PC-3 (cell line): ENCODE results near the gene CCNF. TPM values are rescaled to one million over a fixed set of nuclear protein-coding genes. Genes with fewer than 3 reads are reported as not detected.

ENCODE experiments used
- ATAC-seq: fragments of 200-7000 bp; cut with Tn5 transposase; 2 replicates; pipeline ENCODE4 v1.9.1; 2020; ENCODE audit warnings: mild to moderate bottlenecking, moderate library complexity
- BruUV-seq: library from RNA; stranded (reverse); fragments of 400-500 nt; replicated peaks from 2 replicates; lab custom pipeline; 2021; lab: Mats Ljungman, UMichigan
- CTCF ChIA-PET: fragments of 300-600 bp; sonication (Branson Sonifier 250); formaldehyde crosslinking; loops from one replicate; lab custom pipeline; 2022; ENCODE audit warnings: antibody characterized with exemption; lab: Charles Lee
- POLR2A ChIA-PET: fragments of 300-600 bp; sonication (Branson Sonifier 250); formaldehyde crosslinking; loops from one replicate; lab custom pipeline; 2022; ENCODE audit warnings: antibody characterized with exemption; ENCODE audit not compliant: unreplicated experiment; lab: Charles Lee
- DNase-seq: peaks from one replicate; pipeline ENCODE4 v3.0.0-alpha.2; 2015
- H2AFZ ChIP-seq: fragments of 300-600 bp; sonication (generic); 2 replicates; pipeline ENCODE4 v1.6.0; 2016; ENCODE audit warnings: antibody characterized with exemption, low read length
- H3F3A ChIP-seq: fragments of 300-600 bp; sonication (generic); one replicate; pipeline ENCODE4 v1.6.0; 2017; ENCODE audit warnings: antibody characterized with exemption, low read length, control low read depth, mild to moderate bottlenecking; ENCODE audit not compliant: unreplicated experiment
- H3K27ac ChIP-seq: fragments of 300-600 bp; sonication (generic); 2 replicates; pipeline ENCODE4 v1.5.1; 2016; ENCODE audit warnings: mild to moderate bottlenecking, low read length
- H3K27me3 ChIP-seq: fragments of 300-600 bp; sonication (generic); 2 replicates; pipeline ENCODE4 v1.6.1; 2016; ENCODE audit warnings: low read length, mixed read lengths
- H3K36me3 ChIP-seq: fragments of 300-600 bp; sonication (generic); 2 replicates; pipeline ENCODE4 v1.6.1; 2016; ENCODE audit warnings: low read depth, mixed run types, low read length, mixed read lengths
- H3K4me1 ChIP-seq: fragments of 300-600 bp; sonication (generic); 2 replicates; pipeline ENCODE4 v1.5.1; 2016; ENCODE audit warnings: low read length; ENCODE audit not compliant: insufficient read depth
- H3K4me2 ChIP-seq: fragments of 300-600 bp; sonication (generic); 2 replicates; pipeline ENCODE4 v1.6.0; 2016; ENCODE audit warnings: low read length
- H3K4me3 ChIP-seq: fragments of 300-600 bp; sonication (generic); 2 replicates; pipeline ENCODE4 v1.5.1; 2016; ENCODE audit warnings: mild to moderate bottlenecking, low read length, mixed read lengths
- H3K79me2 ChIP-seq: fragments of 300-600 bp; sonication (generic); 2 replicates; pipeline ENCODE4 v1.6.1; 2017; ENCODE audit warnings: low read length, mixed read lengths
- H3K9ac ChIP-seq: fragments of 300-600 bp; sonication (generic); 2 replicates; pipeline ENCODE4 v1.6.0; 2016; ENCODE audit warnings: mild to moderate bottlenecking, low read length
- H3K9me2 ChIP-seq: fragments of 300-600 bp; sonication (generic); replicated peaks from 2 replicates; pipeline ENCODE4 v1.6.1; 2016; ENCODE audit warnings: mixed run types, low read length, mixed read lengths
- H3K9me3 ChIP-seq: fragments of 300-600 bp; sonication (generic); 2 replicates; pipeline ENCODE4 v1.6.1; 2016; ENCODE audit warnings: low read length, mixed read lengths
- H4K20me1 ChIP-seq: fragments of 300-600 bp; sonication (generic); 2 replicates; pipeline ENCODE4 v1.6.1; 2016; ENCODE audit warnings: low read length, mixed read lengths
- CTCF ChIP-seq: fragments of 300-600 bp; sonication (generic); conservative IDR thresholded peaks from 2 replicates; pipeline ENCODE4 v1.5.1; 2017; ENCODE audit warnings: antibody characterized with exemption, low read depth, mild to moderate bottlenecking, low read length
- EZH2 ChIP-seq: fragments of 300-600 bp; sonication (generic); IDR thresholded peaks from one replicate; pipeline ENCODE4 v1.6.1; 2017; ENCODE audit warnings: antibody characterized with exemption, mild to moderate bottlenecking, low read length; ENCODE audit not compliant: unreplicated experiment
- EZH2phosphoT487 ChIP-seq: fragments of 300-600 bp; sonication (generic); IDR thresholded peaks from 2 replicates; pipeline ENCODE4 v1.6.1; 2018; ENCODE audit warnings: mild to moderate bottlenecking, antibody characterized with exemption, low read length, borderline replicate concordance
- intact Hi-C: fragments of 100-400 bp; cut with micrococcal nuclease; formaldehyde crosslinking; loops from 2 replicates; pipeline ENCODE4 v1.9.0; 2023
- total RNA-seq: library from RNA; depleted of rRNA; stranded (reverse); fragments of >200 nt; gene quantifications from 2 replicates; pipeline ENCODE4 v1.2.3, GENCODE V29; 2014

CCNF gene
- total RNA-seq, 1 experiment from 2014 or later, result 26.8 TPM

GRCh38 chr16:2468725-2469398 lies 39.6 kb downstream of the CCNF start:
- POLR2A ChIA-PET, result no interaction called here

GRCh38 chr16:2469399-2470233 lies 40.4 kb downstream of the CCNF start:
- Histone ChIP-seq H3K36me3 (no peaks in the 10 kb centered on the region), H3K4me1 (peaks cover 9% of the 10 kb centered on the region; the same call in 1 of the 2 replicates), H4K20me1 (no peaks in the 10 kb centered on the region), H3K9ac (no peak overlapping the region), H3K27ac (no peak overlapping the region), H3K9me3 (no peaks in the 10 kb centered on the region), H3K4me3 (no peak overlapping the region), H3F3A (no peaks in the 10 kb centered on the region), H3K4me2 (no peak overlapping the region), H3K27me3 (no peaks in the 10 kb centered on the region), H3K9me2 (no peaks in the 10 kb centered on the region), H3K79me2 (no peaks in the 10 kb centered on the region), H2AFZ (no peak overlapping the region)
- TF ChIP-seq EZH2 (no peak), CTCF (no peak), EZH2phosphoT487 (no peak)
- POLR2A ChIA-PET, result no interaction called here
- CTCF ChIA-PET, result no interaction called here
- ATAC-seq (no peak), DNase-seq (no peak)
- no TSS peak for BruUV-seq
- intact Hi-C loops, result no loop called here

More at GRCh38 chr16:2468725-2469398, 39.6 kb downstream of the CCNF start:
- H4K20me1 ChIP-seq, result no peaks in the 10 kb centered on the region
- no peaks in the 10 kb centered on the region for H3K9me2 ChIP-seq
- H3K27ac ChIP-seq, result no peak overlapping the region
- no peaks in the 10 kb centered on the region for H3K9me3 ChIP-seq
- intact Hi-C loops, result no loop called here
- no peaks in the 10 kb centered on the region for H3F3A ChIP-seq
- no peak overlapping the region for H3K9ac ChIP-seq
- H3K4me1 ChIP-seq, result peaks cover 9% of the 10 kb centered on the region; the same call in 1 of the 2 replicates
- CTCF ChIA-PET, result interaction anchor here (0.7 kb wide), 1 partner anchor 9 kb away, joined by 3 read pairs; the partner anchor contains the start of gene TEDC2
- H3K27me3 ChIP-seq, result no peaks in the 10 kb centered on the region
- H3K4me2 ChIP-seq, result peak overlapping the region; percentile 91
- no peak for TF ChIP-seq CTCF
- no peak for TF ChIP-seq EZH2phosphoT487
- no peak for TF ChIP-seq EZH2
- H3K36me3 ChIP-seq, result no peaks in the 10 kb centered on the region
- H3K79me2 ChIP-seq, result no peaks in the 10 kb centered on the region
- DNase-seq (no peak), ATAC-seq (no peak; the same call in 1 of the 2 replicates)
- no TSS peak for BruUV-seq
- H3K4me3 ChIP-seq, result peak overlapping the region; percentile 64; the same call in 1 of the 2 replicates
- peak overlapping the region; percentile 72; the same call in 1 of the 2 replicates for H2AFZ ChIP-seq
